GM21515 (cell line): ENCODE data around the gene SLC24A5.

Experiments
- ATAC-seq: cut with Tn5 transposase; IDR thresholded peaks from one replicate; pipeline ENCODE4 v1.9.1; 2021; ENCODE audit not compliant: unreplicated experiment

Gene SLC24A5

GRCh38 chr15:48109856-48110531, 10.8 kb upstream of the SLC24A5 start:
- no peak for ATAC-seq

- ATAC-seq: no peak
These were observed 8.5 kb upstream of the SLC24A5 start for GRCh38 chr15:48112242-48112641.

GRCh38 chr15:48119277-48119676, 1.5 kb upstream of the SLC24A5 start:
- no peak for ATAC-seq

GRCh38 chr15:48121849-48122248, 1.1 kb downstream of the SLC24A5 start:
- ATAC-seq: no peak

- no peak for ATAC-seq
These were observed 6.0 kb downstream of the SLC24A5 start for GRCh38 chr15:48126667-48127355.

- ATAC-seq: no peak
These were observed 10.5 kb downstream of the SLC24A5 start for GRCh38 chr15:48131324-48131723.

- no peak for ATAC-seq
These were observed 12.1 kb downstream of the SLC24A5 start for GRCh38 chr15:48132874-48133273.

- no peak for ATAC-seq
These were observed 23.1 kb downstream of the SLC24A5 start for GRCh38 chr15:48143856-48144255.

- ATAC-seq: no peak
These were observed 24.1 kb downstream of the SLC24A5 start for GRCh38 chr15:48144889-48145288.

- ATAC-seq: no peak
These were observed 25.1 kb downstream of the SLC24A5 start for GRCh38 chr15:48145923-48146322.

GRCh38 chr15:48147358-48147757, 26.6 kb downstream of the SLC24A5 start:
- ATAC-seq: no peak

- no peak for ATAC-seq
These were observed 29.1 kb downstream of the SLC24A5 start for GRCh38 chr15:48149858-48150257.

GRCh38 chr15:48153526-48153925, 32.7 kb downstream of the SLC24A5 start:
- ATAC-seq: no peak

- no peak for ATAC-seq
These were observed 47.8 kb downstream of the SLC24A5 start for GRCh38 chr15:48168616-48169015.

GRCh38 chr15:48170981-48171380, 50.2 kb downstream of the SLC24A5 start:
- no peak for ATAC-seq

GRCh38 chr15:48175126-48175525, 54.3 kb downstream of the SLC24A5 start:
- no peak for ATAC-seq

- no peak for ATAC-seq
These were observed 55.3 kb downstream of the SLC24A5 start for GRCh38 chr15:48176112-48176511.

GRCh38 chr15:48176957-48177356, 56.2 kb downstream of the SLC24A5 start:
- no peak for ATAC-seq

- peak; percentile 63 for ATAC-seq
These were observed 56.6 kb downstream of the SLC24A5 start for GRCh38 chr15:48177383-48177765.

GRCh38 chr15:48177766-48178647, 57.2 kb downstream of the SLC24A5 start, which contains the start of gene MYEF2:
TSS of gene MYEF2 (minus strand) at chr15:48178295. CDS start at chr15:48178237, 58 bp downstream.
- ATAC-seq: peak; percentile 76

- no peak for ATAC-seq
These were observed 57.8 kb downstream of the SLC24A5 start for GRCh38 chr15:48178648-48178931.

GRCh38 chr15:48182749-48183148, 62.0 kb downstream of the SLC24A5 start:
- ATAC-seq: no peak
